ENCODE results near the gene MRPS25. TPM values are rescaled to one million over a fixed set of nuclear protein-coding genes. Genes with fewer than 3 reads are reported as not detected.
A peak's percentile ranks its signal among the peaks of the same experiment; 100 is the strongest.

The MRPS25 gene
- total RNA-seq, 6 donors from 2014 or later: 39.8 to 149 (median 56.9) TPM

- Histone ChIP-seq H3K4me1 (peaks cover 3 to 17% (median 14%) of the 10 kb centered on the region in 4 donors), H3K36me3 (peaks cover 14 to 95% (median 59%) of the 10 kb centered on the region in 4 donors), H3K27ac (no peak overlapping the region), H3K4me3 (no peak overlapping the region), H3K27me3 (no peaks in the 10 kb centered on the region), H3K9me3 (no peaks in the 10 kb centered on the region)
- TF ChIP-seq POLR2A (IDR thresholded peaks at IDR 0.05): no peak
- no peak for TF ChIP-seq CTCF (IDR thresholded peaks at IDR 0.05)
- no peak for TF ChIP-seq POLR2AphosphoS5 (IDR thresholded peaks at IDR 0.05)
- no peak for TF ChIP-seq EP300 (IDR thresholded peaks at IDR 0.05)
- 92 to 93% methylated on average over 2 of the region's 2 CpGs for WGBS, 2 donors
- no peak for DNase-seq
- no peak for ATAC-seq (ENCODE audit: low FRiP score in 2 of 2)
These were observed 21.6 kb upstream of the MRPS25 start for GRCh38 chr3:15086699-15087098.

- ATAC-seq (ENCODE audit: low FRiP score in 2 of 2) (no peak), DNase-seq (no peak)
- Histone ChIP-seq H3K36me3 (peaks cover 14 to 95% (median 60%) of the 10 kb centered on the region in 4 donors), H3K27me3 (no peaks in the 10 kb centered on the region), H3K4me1 (peaks cover 5 to 21% (median 18%) of the 10 kb centered on the region in 4 donors), H3K9me3 (no peaks in the 10 kb centered on the region), H3K27ac (no peak overlapping the region), H3K4me3 (no peak overlapping the region)
- 98 to 100% methylated on average over 2 of the region's 2 CpGs for WGBS, 2 donors
- TF ChIP-seq POLR2AphosphoS5 (IDR thresholded peaks at IDR 0.05) (no peak), CTCF (IDR thresholded peaks at IDR 0.05) (no peak), POLR2A (IDR thresholded peaks at IDR 0.05) (no peak), EP300 (IDR thresholded peaks at IDR 0.05) (no peak)
These were observed 21.1 kb upstream of the MRPS25 start for GRCh38 chr3:15086263-15086662.

GRCh38 chr3:15083252-15083651 lies 18.1 kb upstream of the MRPS25 start:
- no peak for DNase-seq
- Histone ChIP-seq H3K4me1 (peaks cover 5 to 23% (median 18%) of the 10 kb centered on the region in 4 donors), H3K27me3 (no peaks in the 10 kb centered on the region), H3K27ac (peak overlapping the region; percentile 65 to 92 (median 72)), H3K9me3 (no peaks in the 10 kb centered on the region), H3K36me3 (peaks cover 26 to 96% (median 68%) of the 10 kb centered on the region in 4 donors), H3K4me3 (no peak overlapping the region)
- TF ChIP-seq POLR2AphosphoS5 (IDR thresholded peaks at IDR 0.05): no peak
- TF ChIP-seq CTCF (IDR thresholded peaks at IDR 0.05): no peak
- no peak for TF ChIP-seq EP300 (IDR thresholded peaks at IDR 0.05)
- TF ChIP-seq POLR2A (IDR thresholded peaks at IDR 0.05): no peak
- no peak for ATAC-seq (ENCODE audit: low FRiP score in 2 of 2)
- 90 to 96% methylated on average over 1 of the region's 1 CpG for WGBS, 2 donors

- Histone ChIP-seq H3K4me3 (no peak overlapping the region), H3K4me1 (peaks cover 5 to 23% (median 18%) of the 10 kb centered on the region in 4 donors), H3K27me3 (no peaks in the 10 kb centered on the region), H3K36me3 (peaks cover 37 to 98% (median 76%) of the 10 kb centered on the region in 4 donors), H3K9me3 (no peaks in the 10 kb centered on the region), H3K27ac (peak overlapping the region; percentile 65 to 92 (median 72))
- peak; percentile 39 to 88 for DNase-seq
- ATAC-seq (ENCODE audit: low FRiP score in 2 of 2): peak; percentile 66 to 83
- TF ChIP-seq CTCF (IDR thresholded peaks at IDR 0.05) (peak in 1 of 6 experiments; percentile 9), POLR2AphosphoS5 (IDR thresholded peaks at IDR 0.05) (peak; percentile 60 to 71), EP300 (IDR thresholded peaks at IDR 0.05) (peak in 1 of 4 donors; percentile 89), POLR2A (IDR thresholded peaks at IDR 0.05) (no peak)
- 65 to 80% methylated on average over 11 to 13 of the region's 13 CpGs for WGBS, 2 donors
These were observed 17.0 kb upstream of the MRPS25 start for GRCh38 chr3:15081960-15082664.
